ENCODE data around the gene TAF1B. TPM values are rescaled to one million over a fixed set of nuclear protein-coding genes. Genes with fewer than 3 reads are reported as not detected.

The TAF1B gene
- total and polyA plus RNA-seq, 7 donors = 2.7 to 7.6 (median 5.7) TPM

GRCh38 chr2:9805435-9806297, 37.6 kb upstream of the TAF1B start:
- no peak overlapping the region for H3K4me3 ChIP-seq
- no peak overlapping the region for H3K27ac ChIP-seq
- H3K4me1 ChIP-seq = peaks cover 4% of the 10 kb centered on the region
- ATAC-seq (peak in 1 of 4 donors; percentile 60), DNase-seq (no peak)
- 50 to 54% (median 51%) methylated on average over 8 of the region's 8 CpGs for WGBS, 3 donors
- no peak for TF ChIP-seq CTCF (IDR thresholded peaks at IDR 0.05)
- no peaks in the 10 kb centered on the region for H3K36me3 ChIP-seq (ENCODE audit: insufficient read depth in 1 of 2, low read depth in 1 of 2)
- H3K27me3 ChIP-seq (ENCODE audit: insufficient read depth in 3 of 3, low read length in 2 of 3) = no peaks in the 10 kb centered on the region
- no peaks in the 10 kb centered on the region for H3K9me3 ChIP-seq
- intact Hi-C loops (cut with DNase I) = no loop called here

GRCh38 chr2:9806298-9806610, 37.0 kb upstream of the TAF1B start:
- peaks cover 5% of the 10 kb centered on the region for H3K4me1 ChIP-seq
- intact Hi-C loops (cut with DNase I) = no loop called here
- WGBS, 3 donors = 100% methylated on average over 1 of the region's 1 CpG
- DNase-seq (no peak), ATAC-seq (no peak)
- H3K9me3 ChIP-seq = no peaks in the 10 kb centered on the region
- H3K27me3 ChIP-seq (ENCODE audit: insufficient read depth in 3 of 3, low read length in 2 of 3) = no peaks in the 10 kb centered on the region
- TF ChIP-seq CTCF (IDR thresholded peaks at IDR 0.05) = no peak
- H3K4me3 ChIP-seq = no peak overlapping the region
- H3K36me3 ChIP-seq (ENCODE audit: insufficient read depth in 1 of 2, low read depth in 1 of 2) = no peaks in the 10 kb centered on the region
- H3K27ac ChIP-seq = no peak overlapping the region

- H3K36me3 ChIP-seq (ENCODE audit: insufficient read depth in 1 of 2, low read depth in 1 of 2) = no peaks in the 10 kb centered on the region
- H3K4me3 ChIP-seq = no peak overlapping the region
- H3K27me3 ChIP-seq (ENCODE audit: insufficient read depth in 3 of 3, low read length in 2 of 3) = no peaks in the 10 kb centered on the region
- ATAC-seq (no peak), DNase-seq (no peak)
- intact Hi-C loops (cut with DNase I) = no loop called here
- no peak for TF ChIP-seq CTCF (IDR thresholded peaks at IDR 0.05)
- no peaks in the 10 kb centered on the region for H3K9me3 ChIP-seq
- peaks cover 9% of the 10 kb centered on the region for H3K4me1 ChIP-seq
- H3K27ac ChIP-seq = no peak overlapping the region
- WGBS, 3 donors = 95 to 97% (median 96%) methylated on average over 11 to 12 of the region's 12 CpGs
Measured at GRCh38 chr2:9806656-9807055, 36.6 kb upstream of the TAF1B start.

GRCh38 chr2:9807056-9807455, 36.2 kb upstream of the TAF1B start:
- WGBS, 3 donors = 90 to 92% (median 91%) methylated on average over 15 of the region's 15 CpGs
- TF ChIP-seq CTCF (IDR thresholded peaks at IDR 0.05) = no peak
- no peaks in the 10 kb centered on the region for H3K36me3 ChIP-seq (ENCODE audit: insufficient read depth in 1 of 2, low read depth in 1 of 2)
- ATAC-seq = no peak
- H3K27ac ChIP-seq = no peak overlapping the region
- H3K27me3 ChIP-seq (ENCODE audit: insufficient read depth in 3 of 3, low read length in 2 of 3) = no peaks in the 10 kb centered on the region
- peaks cover 9% of the 10 kb centered on the region for H3K4me1 ChIP-seq
- no peak for DNase-seq
- no peaks in the 10 kb centered on the region for H3K9me3 ChIP-seq
- intact Hi-C loops (cut with DNase I) = no loop called here
- no peak overlapping the region for H3K4me3 ChIP-seq
